Hypothalamus (tissue), 51 donors: ENCODE data around the gene TNNI3.
"Not testable (repeated sequence)": the region's sequence is repeated elsewhere in the genome, so short reads cannot be mapped to it uniquely, and the experiment has no call there.

Experiments
- DNase-seq, 51 donors: peaks; one replicate each; lab custom pipeline; 2025; lab: John Stamatoyannopoulos, UW

The TNNI3 gene

DNA sequence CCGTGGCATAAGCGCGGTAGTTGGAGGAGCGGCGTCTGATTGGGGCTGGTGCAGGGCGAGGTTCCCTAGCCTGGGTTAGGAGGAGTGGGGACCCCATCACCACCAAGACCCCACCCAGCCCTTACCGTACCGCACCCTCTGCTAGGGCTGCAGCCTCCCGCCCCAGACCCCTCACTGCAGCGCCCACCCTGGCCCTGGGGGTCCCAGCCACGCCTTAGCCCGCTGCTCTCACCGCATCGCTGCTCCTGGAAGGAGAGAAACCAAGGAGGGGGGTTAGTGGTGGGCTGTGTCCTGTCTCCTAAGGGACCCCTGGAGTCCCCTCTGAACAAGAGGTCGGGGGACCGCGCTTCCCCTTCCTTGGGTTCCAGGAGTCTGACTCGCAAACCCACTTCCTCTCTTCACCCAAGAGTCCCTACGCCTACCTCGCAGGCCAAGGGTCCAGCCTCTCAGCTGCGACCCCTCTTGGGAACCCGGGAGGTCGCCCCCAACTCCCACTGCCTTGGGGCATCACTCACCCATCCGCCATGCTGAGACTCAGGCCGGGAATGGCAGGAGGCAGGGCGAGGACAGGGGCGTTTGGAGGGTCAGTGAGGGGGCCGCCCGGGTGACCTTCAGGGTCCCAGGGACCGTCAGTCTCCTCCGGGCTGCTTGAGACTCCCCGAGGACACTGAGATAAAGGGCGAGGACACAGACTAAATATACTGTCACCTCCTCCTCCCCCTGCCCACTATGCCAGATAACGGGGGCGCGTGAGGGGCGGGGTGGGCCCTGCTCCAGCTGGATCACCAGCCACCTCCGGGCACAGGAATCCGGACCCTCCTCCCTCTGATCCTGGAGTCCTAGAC, at the start of gene TNNI3:
Gene TNNI3, minus strand, starts transcription at position 669 of the 845 bp plus-strand sequence. Its CDS starts 143 bp downstream, at position 526.
- DNase-seq = no peak

DNA sequence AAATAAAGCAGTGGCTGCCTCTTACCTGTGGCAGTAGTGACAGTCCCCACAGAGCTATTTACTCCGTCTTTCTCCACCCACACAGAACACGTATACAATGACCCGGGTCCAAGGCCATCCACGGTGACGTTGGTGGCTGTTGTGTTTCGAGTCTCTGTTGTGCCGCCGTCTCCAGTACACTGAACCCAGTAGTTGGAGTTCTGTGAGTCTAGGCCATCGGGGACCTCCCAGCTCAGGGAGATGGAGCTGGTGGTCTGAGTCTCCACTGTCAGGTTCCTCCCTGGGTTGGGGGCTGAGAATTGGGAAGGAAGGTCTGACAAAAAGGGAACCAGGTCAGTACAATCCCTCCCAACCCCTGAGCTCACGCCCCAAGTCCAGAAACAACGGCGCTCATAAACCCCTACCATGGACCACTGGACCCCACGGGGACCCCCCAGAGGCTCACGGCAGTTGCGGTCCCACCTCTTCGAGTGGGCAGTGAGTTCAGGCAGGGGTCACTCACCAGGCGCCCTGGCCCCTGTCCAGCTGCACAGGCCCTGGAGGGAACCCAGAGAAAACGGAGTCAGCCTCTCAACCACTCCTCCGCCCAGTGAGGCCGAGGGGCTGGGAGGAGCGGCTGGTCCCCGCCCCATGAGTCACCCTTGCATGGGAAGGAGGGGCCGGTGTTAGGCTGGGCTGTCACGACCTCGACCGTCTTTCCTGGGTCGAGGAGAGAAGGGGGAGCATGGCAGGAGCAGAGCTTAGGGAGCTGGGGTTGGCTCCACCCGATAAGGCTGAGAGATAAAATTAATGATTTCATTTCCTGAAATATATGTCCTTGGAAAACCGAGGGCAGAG, 49.4 kb upstream of the TNNI3 start:
- peak in 35 of 51 donors; percentile 3 to 71 (median 40) for DNase-seq

DNA sequence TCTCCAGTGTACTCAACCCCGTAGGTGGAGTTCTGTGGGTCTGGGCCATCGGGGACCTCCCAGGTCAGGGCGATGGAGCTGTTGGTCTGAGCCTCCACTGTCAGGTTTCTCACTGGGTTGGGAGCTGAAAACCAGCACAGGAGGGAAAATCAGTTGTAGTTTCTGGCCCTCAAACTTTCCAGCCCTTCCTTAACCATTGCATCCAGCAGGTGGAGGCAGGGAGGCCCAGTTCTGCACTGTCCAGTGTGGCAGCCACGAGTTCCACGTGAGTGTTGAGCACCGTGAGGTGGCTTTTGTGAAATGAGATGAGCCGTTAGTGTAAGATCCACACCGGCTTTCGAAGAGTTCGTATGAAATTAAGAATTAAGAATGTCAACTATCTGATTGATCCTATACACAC, 44.7 kb upstream of the TNNI3 start:
- DNase-seq = not testable (repeated sequence)

DNA sequence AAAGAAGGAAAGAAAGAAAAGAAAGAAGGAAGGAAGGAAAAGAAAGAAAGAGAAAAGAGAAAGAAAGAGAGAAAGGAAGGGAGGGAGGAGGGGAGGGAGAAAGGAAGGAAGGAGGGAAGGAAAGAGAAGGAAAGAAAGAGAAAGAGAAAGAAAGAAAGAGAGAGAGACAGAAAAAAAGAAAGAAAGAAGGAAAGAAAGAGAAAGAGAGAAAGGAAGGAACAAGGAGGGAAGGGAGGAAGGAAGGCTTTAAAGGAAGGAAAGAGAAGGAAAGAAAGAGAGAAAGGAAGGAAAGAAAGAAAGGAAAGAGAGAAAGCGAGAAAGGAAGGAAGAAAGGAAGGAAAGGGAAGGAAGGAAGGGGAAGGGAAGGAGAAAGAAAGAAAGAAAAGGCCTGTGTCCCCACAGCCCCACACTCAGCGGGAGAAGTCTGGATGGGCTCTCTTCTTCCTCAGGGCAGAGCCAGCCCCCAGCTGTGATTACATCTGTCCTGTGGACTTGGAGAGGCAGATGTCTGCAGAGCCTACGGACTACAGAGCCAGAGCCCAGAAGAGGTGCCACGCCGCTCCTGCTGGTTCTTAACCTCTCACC, 42.2 kb upstream of the TNNI3 start:
- no peak for DNase-seq

DNA sequence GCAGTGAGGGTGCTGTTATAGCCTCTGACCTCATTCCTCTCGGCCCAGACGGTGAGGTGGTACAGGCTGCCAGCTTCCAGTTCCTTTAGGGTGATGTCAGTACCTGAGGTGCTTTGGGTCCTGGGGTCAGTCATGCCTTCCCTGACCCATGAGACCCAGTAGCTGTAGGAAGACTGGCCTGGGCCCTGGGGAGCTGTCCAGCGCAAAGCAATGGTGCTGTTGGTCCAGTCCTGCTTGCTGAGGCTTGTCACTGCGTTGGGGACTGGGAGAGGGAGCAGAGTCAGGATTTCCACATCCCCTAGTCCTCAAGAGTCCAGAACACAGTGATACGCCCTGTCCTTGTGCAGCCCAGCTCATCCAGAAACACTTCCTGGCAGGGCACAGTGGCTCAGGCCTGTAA, 41.1 kb upstream of the TNNI3 start:
- no peak for DNase-seq

DNA sequence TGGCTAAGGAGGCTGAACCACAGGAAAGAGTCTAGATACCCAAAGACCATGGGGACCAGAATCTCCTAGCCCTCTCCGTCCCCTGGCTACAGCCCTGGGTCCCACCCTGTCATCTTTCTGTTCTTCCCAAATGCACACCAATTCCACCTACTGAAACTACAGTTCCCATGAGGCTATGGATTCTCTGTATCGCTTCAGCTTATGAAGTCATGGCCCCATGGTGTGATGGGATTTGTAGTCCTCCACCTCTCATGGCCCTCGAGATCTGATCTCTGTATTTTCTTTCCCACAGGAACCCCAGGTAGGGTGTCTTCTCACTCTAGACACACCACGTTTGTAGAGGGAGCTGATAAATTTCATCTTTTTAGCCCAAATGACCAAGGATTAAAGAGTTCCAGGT, 40.0 kb upstream of the TNNI3 start:
- DNase-seq = peak in 3 of 51 donors; percentile 3 to 7 (median 4)

DNA sequence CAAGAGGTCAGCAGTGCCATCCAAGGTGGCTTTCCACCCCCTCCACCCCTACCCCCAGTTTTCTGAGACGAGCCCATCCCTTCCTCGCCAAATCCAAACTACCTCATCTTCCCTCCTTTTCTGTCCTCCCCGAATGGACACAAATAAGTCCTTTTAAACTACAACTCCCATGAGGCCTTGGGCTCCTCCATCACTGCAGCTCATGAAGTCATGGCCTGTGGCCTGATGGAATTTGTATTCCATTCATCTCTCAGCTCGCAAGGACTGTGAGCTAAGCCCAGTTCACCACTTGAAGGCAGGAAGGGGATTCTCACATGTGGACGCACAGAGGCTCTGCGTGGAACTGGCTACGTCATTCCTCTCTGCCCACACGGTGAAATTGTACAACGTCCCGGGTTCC, 39.3 kb upstream of the TNNI3 start:
- no peak for DNase-seq

DNA sequence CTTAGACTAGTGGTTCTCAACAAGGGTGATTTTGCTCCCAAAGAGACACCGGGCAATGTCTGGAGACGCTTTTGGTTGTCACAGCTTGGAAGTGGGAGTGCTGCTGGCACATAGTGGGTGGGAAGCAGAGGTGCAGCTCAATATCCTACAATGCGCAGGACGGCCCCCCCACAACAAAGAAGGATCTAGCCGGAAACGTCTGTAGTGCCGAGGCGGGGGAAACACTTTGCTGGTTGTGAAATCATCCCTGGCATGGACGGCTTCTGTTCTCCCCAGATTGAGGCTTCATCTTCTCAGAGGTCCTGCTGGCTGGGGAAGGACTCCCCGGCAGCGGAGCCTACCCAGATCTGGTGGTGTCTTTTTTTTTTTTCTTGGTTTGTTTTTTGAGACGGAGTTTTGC, 35.9 kb upstream of the TNNI3 start:
- peak in 1 of 51 donors; percentile 34 for DNase-seq

DNA sequence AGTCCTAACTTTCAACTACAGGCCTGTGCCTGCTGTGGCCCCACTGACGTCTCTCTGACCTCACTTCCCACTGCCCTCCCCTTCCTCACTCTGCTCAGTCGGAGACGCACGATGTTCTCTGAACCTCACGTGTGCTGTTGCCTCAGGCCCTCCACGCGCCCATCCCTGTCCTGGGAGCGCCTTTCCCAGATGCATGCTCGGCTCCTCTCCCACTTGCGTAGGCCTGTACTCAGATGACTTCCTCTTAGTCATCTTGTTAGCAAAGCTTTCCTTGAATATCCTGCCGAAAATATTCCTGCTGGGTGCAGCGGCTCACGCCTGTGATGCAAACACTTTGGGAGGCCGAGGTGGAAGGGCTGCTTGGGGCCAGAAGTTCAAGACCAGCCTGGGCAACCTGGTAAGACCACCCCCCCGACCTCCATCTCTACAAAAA, 31.9 kb upstream of the TNNI3 start:
- peak in 4 of 51 donors; percentile 12 to 61 (median 30) for DNase-seq

DNA sequence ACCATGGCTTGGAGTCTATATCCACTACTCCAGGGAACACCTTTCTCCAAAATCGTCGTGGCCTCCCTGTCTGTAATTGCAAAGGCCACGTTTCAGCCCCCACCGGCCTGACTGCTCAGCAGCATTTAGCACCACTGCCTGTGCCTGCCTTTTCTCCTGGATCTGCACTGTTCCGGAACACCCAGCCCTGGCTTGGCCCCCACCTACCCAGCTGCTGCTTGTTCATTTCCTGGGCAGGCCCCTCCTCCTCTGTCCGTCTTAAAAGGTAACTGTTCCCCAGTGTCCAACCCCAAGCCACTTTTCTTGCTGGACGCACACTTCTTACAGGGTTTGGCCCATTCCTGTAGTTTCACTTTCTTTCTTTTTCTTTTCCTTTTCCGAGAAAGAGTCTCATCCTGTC, 31.1 kb upstream of the TNNI3 start:
- no peak for DNase-seq

DNA sequence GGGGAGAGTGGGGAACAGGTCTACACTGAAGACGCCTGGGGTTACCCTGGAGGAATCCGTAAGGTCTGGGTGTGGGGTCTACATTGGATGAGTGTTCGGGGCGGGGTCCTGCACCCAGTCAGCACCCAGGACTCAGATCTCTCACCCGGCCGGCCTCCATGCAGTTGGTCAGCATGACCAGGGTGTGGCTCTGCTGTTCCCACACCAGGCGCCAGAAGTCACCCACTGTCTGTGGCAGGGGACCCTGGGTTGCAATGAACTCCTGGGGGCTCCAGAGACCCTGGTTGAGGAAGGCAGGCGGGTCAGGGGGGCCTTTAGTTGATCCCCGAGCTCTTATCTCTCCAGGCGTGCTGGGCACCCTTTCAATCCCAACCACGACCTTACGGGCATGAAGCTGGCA, 28.5 kb upstream of the TNNI3 start:
- no peak for DNase-seq

DNA sequence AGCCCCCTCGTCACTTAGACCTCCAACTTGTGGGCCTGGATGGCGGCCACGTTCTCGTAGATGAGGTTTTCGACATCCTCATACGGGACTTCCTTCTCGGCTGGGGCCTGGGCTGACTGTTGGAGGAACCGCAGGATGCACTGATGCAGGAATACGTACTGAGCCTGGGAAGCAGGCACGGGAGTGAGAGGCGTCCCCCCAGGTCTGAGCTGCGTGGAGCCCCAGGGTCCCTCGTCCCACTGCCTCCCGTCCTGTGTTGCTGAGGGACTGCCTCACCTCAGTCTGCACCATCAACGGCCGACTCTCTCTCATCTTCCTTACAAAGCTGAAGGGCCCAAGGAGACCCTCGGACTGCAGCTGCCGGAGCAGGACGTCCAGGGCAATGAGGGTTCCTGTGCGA, 24.2 kb upstream of the TNNI3 start:
- no peak for DNase-seq

DNA sequence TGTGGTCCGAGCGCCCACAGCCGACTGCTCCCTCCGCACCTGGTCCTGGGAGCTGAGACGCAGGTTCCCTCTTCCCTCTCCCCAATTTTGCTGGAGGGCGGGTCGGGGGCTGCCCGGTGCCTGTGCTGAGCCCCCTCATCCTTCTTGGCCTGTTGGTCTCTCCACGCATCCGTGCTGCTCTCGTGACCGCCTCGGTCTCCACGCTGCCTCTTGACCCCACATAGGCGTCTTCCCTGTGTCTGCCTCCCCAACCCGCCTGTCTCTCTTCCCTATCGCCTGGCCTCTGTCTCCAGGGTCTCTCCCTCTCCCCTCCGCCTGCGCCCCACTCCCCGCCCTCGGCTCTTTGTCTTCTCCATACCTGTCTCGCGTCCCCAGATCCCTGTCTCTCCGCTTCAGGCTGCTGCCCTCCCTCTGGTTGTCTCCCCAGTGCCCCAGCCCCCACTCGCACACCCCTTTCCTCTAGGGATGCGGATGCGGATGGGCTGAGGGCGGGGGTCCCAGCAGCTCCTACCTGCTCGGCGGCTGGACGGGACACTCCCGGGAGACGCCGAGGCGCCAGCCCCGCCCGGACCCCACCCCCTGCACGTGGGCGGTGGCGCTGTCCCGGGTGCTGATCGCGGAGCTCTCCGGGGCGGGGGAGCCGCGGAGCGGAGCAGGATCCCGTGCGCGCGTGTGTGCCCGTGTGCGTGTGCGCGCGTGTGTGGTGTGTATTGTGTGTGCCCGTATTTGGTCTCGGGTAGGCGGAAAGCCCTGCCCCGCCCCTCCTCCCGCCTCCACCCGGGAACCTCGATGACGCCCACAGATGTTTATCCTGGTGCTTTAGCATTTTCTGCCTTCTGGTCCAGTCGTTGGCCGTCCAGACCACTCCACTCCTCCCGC, 22.3 kb upstream of the TNNI3 start, which contains the start of gene SYT5:
Gene SYT5, minus strand, starts transcription at position 684 of the 879 bp plus-strand sequence. CDS start 1,248 bp downstream, outside the sequence.
- DNase-seq = peak in 25 of 51 donors; percentile 6 to 52 (median 27)

DNA sequence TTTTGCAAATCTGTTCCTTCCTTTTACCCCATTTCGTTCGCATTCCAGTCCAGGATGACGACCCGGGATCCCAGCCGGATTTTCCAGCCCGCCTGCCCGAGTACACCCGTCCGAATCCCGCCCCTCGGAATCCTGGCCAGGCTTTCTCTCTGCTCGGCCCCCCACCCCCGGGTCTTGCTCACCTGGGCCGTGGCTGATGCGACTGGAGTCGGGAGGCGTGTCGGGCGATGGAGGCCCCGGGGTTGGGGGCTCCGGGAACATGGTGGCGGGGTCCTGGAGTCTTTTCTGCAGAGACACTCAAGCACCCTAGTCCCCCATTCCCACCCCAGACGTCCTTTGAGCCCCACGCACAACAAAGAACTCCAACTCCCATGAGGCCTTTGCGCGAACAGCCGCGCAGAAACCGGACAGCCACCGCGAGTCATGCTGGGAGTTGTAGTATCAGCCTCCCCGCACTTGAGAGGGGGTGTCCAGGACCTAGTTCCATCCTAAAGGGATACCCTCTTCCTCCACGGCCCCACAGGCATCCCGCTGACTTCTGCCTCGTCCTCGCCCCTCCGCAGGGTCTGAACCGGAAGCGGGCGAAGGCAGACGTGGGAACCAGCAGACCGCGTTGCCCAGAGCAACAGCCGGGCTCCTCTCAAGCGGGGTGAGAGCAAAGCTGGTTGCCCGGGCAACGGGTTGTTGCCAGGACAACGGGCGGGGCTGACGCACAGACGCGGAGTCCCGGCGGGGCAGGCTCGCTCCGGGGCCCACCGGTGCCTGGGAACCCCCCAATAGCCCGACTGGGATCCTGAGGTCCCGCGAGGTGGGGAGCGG, 21.5 kb upstream of the TNNI3 start:
- DNase-seq = peak; percentile 18 to 88 (median 76)

DNA sequence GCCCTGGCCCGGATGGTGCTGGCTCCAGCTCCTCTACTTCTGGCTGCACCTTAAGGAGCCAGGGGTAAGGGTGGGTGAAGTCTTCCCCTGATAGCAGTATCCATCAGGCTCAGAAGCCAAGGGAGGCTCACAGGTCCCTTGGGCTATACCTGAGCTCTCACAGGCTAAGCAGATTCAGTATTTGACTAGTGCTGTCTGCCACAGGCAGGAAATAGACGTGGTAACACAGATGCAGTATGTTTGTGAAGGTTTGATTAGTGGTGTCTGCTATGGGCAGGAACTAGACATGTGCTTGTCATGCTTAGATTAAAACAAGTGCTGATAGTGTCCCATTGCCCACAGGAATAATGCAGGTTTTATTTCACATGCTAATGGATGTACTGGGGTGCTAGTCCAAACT, 18.5 kb upstream of the TNNI3 start:
- DNase-seq = no peak

DNA sequence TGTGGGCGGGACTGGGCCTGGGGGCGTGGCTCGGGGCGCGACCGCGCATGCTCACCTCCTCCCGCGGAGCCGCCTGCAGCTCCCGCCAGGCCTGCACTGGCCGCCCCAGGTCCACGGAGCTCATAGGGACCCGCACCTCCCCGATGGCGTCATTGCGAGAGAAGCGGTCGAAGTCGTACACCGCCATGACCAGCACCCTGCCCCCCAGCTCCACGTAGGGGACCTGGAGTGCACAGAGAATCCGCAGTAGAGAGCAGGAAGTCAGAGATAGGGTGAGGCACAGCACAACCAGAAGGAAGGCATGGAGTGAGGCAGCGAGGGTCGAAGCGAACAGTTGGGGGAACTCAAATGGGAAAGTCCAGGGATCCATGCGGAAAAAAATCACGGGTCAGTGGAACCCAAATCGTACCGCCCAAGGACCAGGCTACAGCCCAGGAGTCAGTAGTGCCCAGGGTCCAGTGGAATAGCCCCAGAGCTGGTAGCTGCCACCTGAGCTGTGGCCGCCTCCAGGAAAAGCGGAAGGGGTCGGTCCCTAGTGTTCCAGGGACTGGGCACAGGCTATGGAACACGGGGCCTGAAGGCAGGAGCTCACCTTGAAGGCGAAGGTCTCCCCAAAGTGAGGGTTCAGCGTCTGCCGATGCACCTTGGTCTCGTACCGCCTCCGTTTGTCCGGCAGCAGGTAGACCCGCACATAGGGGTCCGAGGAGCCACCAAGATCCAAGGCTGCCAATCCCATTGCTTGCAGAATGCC, 17.8 kb upstream of the TNNI3 start:
- peak in 2 of 51 donors; percentile 9 to 38 for DNase-seq

DNA sequence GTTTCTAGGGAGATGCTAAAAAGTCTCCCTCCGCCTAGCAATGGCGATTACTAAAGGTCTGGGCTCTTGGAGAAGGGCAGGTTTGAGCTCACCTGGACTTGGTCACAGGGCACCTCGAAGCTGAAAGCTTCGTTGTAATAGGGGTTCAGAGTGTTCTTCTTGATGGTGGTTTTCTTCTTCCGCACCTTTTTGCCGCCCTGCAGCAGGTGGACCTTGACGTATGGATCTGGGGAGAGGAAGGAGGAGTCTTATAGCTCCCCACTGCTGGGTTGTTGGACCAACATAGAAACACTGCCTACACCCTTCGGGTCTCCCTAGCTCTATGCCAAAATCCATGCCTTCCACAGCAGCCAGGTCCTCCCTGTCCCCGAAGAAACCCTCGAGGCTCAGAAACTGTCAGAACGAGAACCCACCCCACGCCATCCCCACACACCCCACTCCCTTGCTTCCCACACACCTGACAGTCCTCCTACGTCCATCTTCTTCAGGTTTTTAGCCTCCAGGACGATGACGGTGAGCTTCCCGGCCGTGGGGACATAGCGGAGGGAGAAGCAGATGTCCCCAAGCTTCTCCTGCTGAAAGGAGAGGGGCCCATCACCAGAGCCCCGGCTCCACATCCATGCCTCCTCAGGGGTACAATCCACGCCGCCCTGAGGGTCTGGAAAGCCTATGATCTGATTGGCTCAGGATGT, 17.0 kb upstream of the TNNI3 start:
- DNase-seq = no peak
